H1 (cell line): ENCODE data around the gene ADD2. TPM values are rescaled to one million over a fixed set of nuclear protein-coding genes. Genes with fewer than 3 reads are reported as not detected.

Experiments
- CEBPB ChIP-seq: IDR thresholded peaks from 2 replicates; pipeline ENCODE4 v1.6.1; 2012; ENCODE audit warnings: low read depth, low read length
- CHD7 ChIP-seq: fragments of 300-600 bp; sonication (generic); IDR thresholded peaks from 2 replicates; pipeline ENCODE4 v1.7.1; 2012; ENCODE audit warnings: low read length, moderate library complexity, mild to moderate bottlenecking, inconsistent platforms; ENCODE audit not compliant: insufficient replicate concordance
- FOSL1 ChIP-seq: IDR thresholded peaks from 2 replicates; pipeline ENCODE4 v1.6.1; 2011; ENCODE audit warnings: mild to moderate bottlenecking, low read depth, low read length, moderate library complexity; ENCODE audit not compliant: insufficient read depth
- RNF2 ChIP-seq: fragments of 200-900, 300-1000 bp; sonication (generic); IDR thresholded peaks from 2 replicates; pipeline ENCODE4 v1.7.1; 2016; ENCODE audit warnings: borderline replicate concordance, low read depth, mild to moderate bottlenecking, antibody characterized with exemption, low read length; ENCODE audit not compliant: poor library complexity, severe bottlenecking; ENCODE audit errors: missing control alignments
- TAF7 ChIP-seq: optimal IDR thresholded peaks from 2 replicates; pipeline ENCODE3; 2011; ENCODE audit warnings: low read depth, mild to moderate bottlenecking, inconsistent platforms, low read length, moderate library complexity, borderline replicate concordance
- polyA plus RNA-seq, 7 experiments: library from polyadenylated mRNA; depleted of rRNA in 3 of 7; stranded (reverse) in 5 of 7; unstranded in 2 of 7; fragments of >200 nt in 5 of 7; fragments of 200-250 nt in 2 of 7; gene quantifications; 1 replicate in 5 of 7; 2 replicates in 1 of 7; 4 replicates in 1 of 7; pipeline versions ENCODE4 v1.2.1 to v1.2.3, GENCODE V29; 2011 to 2013; ENCODE audit warnings: missing spikeins in 2 of 7, mixed read lengths in 2 of 7
- total RNA-seq: library from RNA; stranded (reverse); fragmentation: NEBNext Ultra II Directional; extraction: Animal tissue kit (Norgen Biotek cat#: 25700); gene quantifications from 2 replicates; pipeline ENCODE4 v1.2.1, GENCODE V29; 2021

The ADD2 gene
- total and polyA plus RNA-seq, 2 of the 8 experiments (the other 6 are each of a cell fraction or from before 2014, with no cell fraction given): 58.5 to 170 TPM

DNA sequence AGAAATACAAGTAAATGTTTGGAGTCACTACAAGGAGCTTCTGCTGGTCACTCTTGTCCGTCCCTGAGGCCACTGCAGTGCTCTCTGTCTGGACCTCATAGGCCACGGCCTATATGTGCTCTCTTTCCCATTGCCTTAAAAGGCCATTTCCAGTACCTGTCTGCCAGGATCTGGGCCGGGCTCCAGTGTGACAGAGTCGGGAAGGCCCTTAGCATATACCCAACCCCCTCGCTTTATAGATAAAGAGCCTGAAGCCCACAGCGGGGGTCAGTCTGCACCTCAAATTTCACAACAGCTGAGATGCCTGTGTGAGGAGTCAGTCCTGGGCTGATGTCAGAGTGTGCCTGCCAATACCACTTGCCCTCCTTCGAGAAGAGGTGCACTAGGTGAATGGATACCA lies 39.9 kb downstream of the ADD2 start (continued):
- no peak for TF ChIP-seq CHD7
- peak; percentile 83 for TF ChIP-seq CEBPB
- no peak for TF ChIP-seq RNF2
- TF ChIP-seq TAF7: peak; percentile 5
- no peak for TF ChIP-seq FOSL1
